ENCODE data around the gene SLC25A19.
A peak's percentile ranks its signal among the peaks of the same experiment; 100 is the strongest.

GRCh38 chr17:75238684-75239191 lies 50.5 kb downstream of the SLC25A19 start:
- no peak for TF ChIP-seq POLR2A (IDR thresholded peaks at IDR 0.05)
- TF ChIP-seq, protein P1, sequence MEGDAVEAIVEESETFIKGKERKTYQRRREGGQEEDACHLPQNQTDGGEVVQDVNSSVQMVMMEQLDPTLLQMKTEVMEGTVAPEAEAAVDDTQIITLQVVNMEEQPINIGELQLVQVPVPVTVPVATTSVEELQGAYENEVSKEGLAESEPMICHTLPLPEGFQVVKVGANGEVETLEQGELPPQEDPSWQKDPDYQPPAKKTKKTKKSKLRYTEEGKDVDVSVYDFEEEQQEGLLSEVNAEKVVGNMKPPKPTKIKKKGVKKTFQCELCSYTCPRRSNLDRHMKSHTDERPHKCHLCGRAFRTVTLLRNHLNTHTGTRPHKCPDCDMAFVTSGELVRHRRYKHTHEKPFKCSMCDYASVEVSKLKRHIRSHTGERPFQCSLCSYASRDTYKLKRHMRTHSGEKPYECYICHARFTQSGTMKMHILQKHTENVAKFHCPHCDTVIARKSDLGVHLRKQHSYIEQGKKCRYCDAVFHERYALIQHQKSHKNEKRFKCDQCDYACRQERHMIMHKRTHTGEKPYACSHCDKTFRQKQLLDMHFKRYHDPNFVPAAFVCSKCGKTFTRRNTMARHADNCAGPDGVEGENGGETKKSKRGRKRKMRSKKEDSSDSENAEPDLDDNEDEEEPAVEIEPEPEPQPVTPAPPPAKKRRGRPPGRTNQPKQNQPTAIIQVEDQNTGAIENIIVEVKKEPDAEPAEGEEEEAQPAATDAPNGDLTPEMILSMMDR (IDR thresholded peaks at IDR 0.05 in 8 of 11, conservative IDR thresholded peaks at IDR 0.05 in 3 of 11), result peak; percentile 67 to 89 (median 80)

Measured in spleen (tissue), 7 donors.